ES-I3 (cell line): ENCODE measurements around the gene NSD2.
"Not testable (repeated sequence)": the region's sequence is repeated elsewhere in the genome, so short reads cannot be mapped to it uniquely, and the experiment has no call there.

Experiments used
- H3K36me3 ChIP-seq: 2 replicates; pipeline ENCODE4 v1.6.1; 2013; ENCODE audit warnings: mild to moderate bottlenecking, low read length, control low read depth, moderate library complexity; ENCODE audit not compliant: insufficient read depth
- H3K4me1 ChIP-seq: 2 replicates; pipeline ENCODE4 v1.6.1; 2013; ENCODE audit warnings: mild to moderate bottlenecking, control low read depth, low read length; ENCODE audit not compliant: insufficient read depth
- H3K9ac ChIP-seq: 2 replicates; pipeline ENCODE4 v1.6.1; 2013; ENCODE audit warnings: low read depth, mild to moderate bottlenecking, low read length, moderate library complexity
- H3K9me3 ChIP-seq: 2 replicates; pipeline ENCODE4 v1.6.1; 2013; ENCODE audit warnings: mild to moderate bottlenecking, low read length, moderate library complexity; ENCODE audit not compliant: control insufficient read depth, insufficient read depth

NSD2 gene

DNA sequence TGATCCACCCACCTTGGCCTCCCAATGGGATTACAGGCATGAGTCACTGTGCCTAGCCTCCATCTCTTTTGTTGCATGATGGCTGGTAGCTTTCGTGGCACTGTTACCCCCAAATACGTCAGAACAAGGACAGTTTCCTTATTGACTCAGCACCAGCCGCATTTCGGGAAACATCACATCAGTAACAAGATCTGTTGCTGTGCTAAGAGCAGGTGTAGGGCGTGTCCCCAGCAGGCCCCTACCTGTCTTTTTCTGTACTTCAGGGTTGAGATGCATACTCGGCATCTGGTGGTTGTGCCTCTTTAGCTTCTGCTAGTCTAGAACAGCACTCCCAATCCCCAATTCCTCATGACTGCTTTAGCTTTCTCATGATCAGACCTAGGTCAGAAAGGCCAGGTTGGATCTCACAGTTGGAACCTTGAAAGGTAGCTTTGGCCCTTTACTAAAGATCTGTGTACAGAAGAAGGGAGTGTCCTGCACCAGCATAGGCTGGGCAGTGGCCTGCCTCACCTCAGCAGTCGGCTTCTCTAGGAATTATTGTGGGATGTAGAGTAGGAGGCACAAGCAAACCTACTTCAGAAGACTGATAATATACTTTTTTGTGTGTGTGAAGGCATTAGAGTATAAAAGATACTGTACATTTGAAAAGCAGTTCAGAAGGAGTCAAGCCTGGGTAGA, 36.8 kb downstream of the NSD2 start:
- peaks cover 2% of the 10 kb centered on the region for H3K36me3 ChIP-seq

GRCh38 chr4:1909696-1910095, 38.5 kb downstream of the NSD2 start:
- not testable (repeated sequence) for H3K9ac ChIP-seq, H3K4me1 ChIP-seq, H3K36me3 ChIP-seq, H3K9me3 ChIP-seq

More for the DNA sequence above, 36.8 kb downstream of the NSD2 start:
- H3K9ac ChIP-seq = no peak overlapping the region
- no peaks in the 10 kb centered on the region for H3K4me1 ChIP-seq
- H3K9me3 ChIP-seq = no peaks in the 10 kb centered on the region

- Histone ChIP-seq H3K9me3 (no peaks in the 10 kb centered on the region), H3K9ac (no peak overlapping the region), H3K4me1 (no peaks in the 10 kb centered on the region), H3K36me3 (peaks cover 9% of the 10 kb centered on the region)
Observed at GRCh38 chr4:1910643-1911042, 39.5 kb downstream of the NSD2 start.

GRCh38 chr4:1911316-1911715, 40.1 kb downstream of the NSD2 start:
- peaks cover 14% of the 10 kb centered on the region for H3K36me3 ChIP-seq

GRCh38 chr4:1922821-1923220, 51.6 kb downstream of the NSD2 start:
- Histone ChIP-seq H3K9me3 (no peaks in the 10 kb centered on the region), H3K4me1 (no peaks in the 10 kb centered on the region), H3K9ac (no peak overlapping the region), H3K36me3 (peaks cover 8% of the 10 kb centered on the region)

More at GRCh38 chr4:1911316-1911715, 40.1 kb downstream of the NSD2 start:
- not testable (repeated sequence) for H3K4me1 ChIP-seq, H3K9ac ChIP-seq, H3K9me3 ChIP-seq

DNA sequence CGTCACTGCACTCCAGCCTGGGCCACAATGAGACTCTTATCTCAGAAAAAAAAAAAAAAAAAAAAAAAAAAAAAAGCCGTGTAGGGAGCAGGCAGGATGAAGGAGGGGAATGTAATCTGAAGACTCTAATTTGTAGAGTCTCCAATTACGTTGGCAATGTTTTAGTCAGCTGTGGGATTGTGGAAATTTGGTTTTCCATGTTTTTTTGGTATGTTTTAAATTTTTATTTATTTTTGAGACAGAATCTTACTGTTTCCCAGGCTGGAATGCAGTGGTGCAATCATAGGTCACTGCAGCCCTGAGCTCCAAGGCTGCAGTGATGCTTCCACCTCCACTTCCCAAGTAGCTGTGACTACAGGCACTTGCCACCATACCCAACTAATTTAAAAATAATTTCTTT, 56.5 kb downstream of the NSD2 start:
- Histone ChIP-seq H3K9me3 (no peaks in the 10 kb centered on the region), H3K9ac (no peak overlapping the region), H3K36me3 (peaks cover 5% of the 10 kb centered on the region), H3K4me1 (no peaks in the 10 kb centered on the region)

DNA sequence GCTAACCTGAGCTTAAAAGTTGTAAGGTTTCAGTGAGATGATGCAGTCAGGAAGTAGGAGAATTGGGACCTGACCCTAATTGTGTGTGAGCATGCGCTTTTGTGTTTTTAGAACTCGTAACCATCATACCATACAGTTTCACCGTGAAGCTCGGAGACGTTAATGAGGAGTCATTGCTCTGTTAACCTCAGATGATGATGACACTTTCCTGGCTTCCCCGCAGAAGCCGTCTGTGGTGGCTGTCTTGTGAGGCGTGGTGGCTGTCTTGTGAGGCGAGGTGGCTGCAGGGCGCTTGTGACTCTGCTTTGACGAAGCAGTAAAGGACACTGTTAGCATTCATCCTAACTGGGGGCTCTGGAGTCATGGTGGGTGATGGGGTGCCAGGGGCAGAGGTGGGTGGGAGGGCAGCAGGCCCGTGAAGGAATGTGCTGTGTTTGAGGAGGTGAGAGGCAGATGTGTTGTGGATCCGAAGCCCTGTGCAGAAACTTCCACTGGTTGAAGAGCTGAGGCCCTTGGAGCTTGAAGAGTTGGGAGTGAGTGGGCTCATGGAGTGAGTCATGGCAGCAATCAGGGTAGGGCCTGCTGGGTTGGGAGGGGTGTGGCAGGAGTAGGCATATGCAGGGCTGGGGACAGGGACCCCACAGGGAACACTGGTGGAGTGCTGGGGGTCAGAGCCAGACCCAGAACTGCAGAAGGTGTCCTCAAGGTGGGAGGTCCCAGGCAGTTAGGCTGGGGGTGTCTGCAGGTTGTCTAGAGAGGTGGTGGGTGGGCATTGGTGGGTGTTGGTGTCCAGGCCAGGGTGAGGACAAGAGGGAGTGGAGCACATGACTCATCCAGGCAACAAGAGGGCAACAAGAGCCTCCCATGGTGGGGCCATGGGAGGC, 57.4 kb downstream of the NSD2 start:
- Histone ChIP-seq H3K4me1 (no peaks in the 10 kb centered on the region), H3K9ac (no peak overlapping the region), H3K36me3 (peaks cover 5% of the 10 kb centered on the region), H3K9me3 (no peaks in the 10 kb centered on the region)

DNA sequence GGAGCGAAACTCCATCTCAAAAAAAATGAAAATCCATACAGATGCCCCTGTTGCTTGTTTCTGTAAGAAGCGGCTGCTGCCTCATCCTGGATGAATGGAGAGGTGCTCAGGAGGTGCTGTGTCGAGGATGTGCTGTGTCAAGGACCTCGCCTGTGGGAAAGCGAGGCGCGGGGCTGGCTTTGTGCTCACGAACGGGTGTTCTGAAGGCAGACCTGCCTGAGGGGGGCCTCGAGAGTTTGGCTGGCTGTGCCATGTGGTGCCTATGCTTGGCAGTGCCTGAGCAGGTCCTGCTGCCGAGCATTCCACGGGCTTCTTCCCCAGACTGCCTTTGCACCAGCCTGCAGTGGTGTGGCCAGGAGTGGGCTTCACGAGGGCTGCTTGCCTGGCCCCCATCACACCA, 61.5 kb downstream of the NSD2 start:
- H3K4me1 ChIP-seq = no peaks in the 10 kb centered on the region
- peaks cover 5% of the 10 kb centered on the region for H3K36me3 ChIP-seq
- no peaks in the 10 kb centered on the region for H3K9me3 ChIP-seq
- no peak overlapping the region for H3K9ac ChIP-seq

- H3K9ac ChIP-seq = no peak overlapping the region
- H3K4me1 ChIP-seq = no peaks in the 10 kb centered on the region
- peaks cover 5% of the 10 kb centered on the region for H3K36me3 ChIP-seq
- H3K9me3 ChIP-seq = no peaks in the 10 kb centered on the region
Observed at GRCh38 chr4:1933700-1934099, 62.5 kb downstream of the NSD2 start.

GRCh38 chr4:1937550-1937949, 66.4 kb downstream of the NSD2 start:
- Histone ChIP-seq H3K36me3 (peaks cover 8% of the 10 kb centered on the region), H3K9me3 (no peaks in the 10 kb centered on the region), H3K4me1 (no peaks in the 10 kb centered on the region), H3K9ac (no peak overlapping the region)

DNA sequence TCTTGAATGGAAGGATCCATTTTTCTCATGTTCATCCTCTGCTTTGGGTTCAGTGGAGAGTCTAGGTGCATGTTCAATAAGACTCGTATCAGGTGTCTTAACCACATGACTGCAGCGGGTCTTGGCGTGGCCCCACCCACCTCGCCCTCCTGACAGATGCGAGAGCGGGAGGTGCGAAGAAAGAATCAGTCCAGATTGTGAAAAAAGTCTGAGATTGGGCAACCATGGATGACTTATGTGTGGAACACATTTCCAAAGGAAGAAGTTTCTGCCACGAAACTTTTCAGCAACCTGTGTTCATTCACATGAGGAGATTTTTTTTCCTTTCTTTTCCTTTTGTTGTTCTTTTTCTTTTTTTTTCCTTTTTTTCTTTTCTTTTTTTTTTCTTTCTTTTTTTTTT, 66.8 kb downstream of the NSD2 start:
- Histone ChIP-seq H3K4me1 (no peaks in the 10 kb centered on the region), H3K9me3 (no peaks in the 10 kb centered on the region), H3K36me3 (peaks cover 13% of the 10 kb centered on the region), H3K9ac (no peak overlapping the region)

- no peaks in the 10 kb centered on the region for H3K9me3 ChIP-seq
- no peaks in the 10 kb centered on the region for H3K4me1 ChIP-seq
- peaks cover 20% of the 10 kb centered on the region for H3K36me3 ChIP-seq
- no peak overlapping the region for H3K9ac ChIP-seq
Observed at GRCh38 chr4:1939664-1940509, 68.7 kb downstream of the NSD2 start.

- H3K36me3 ChIP-seq = peaks cover 23% of the 10 kb centered on the region
- H3K9me3 ChIP-seq = no peaks in the 10 kb centered on the region
- H3K4me1 ChIP-seq = no peaks in the 10 kb centered on the region
- H3K9ac ChIP-seq = no peak overlapping the region
Observed at GRCh38 chr4:1940566-1940965, 69.4 kb downstream of the NSD2 start.

- Histone ChIP-seq H3K4me1 (no peaks in the 10 kb centered on the region), H3K9ac (no peak overlapping the region), H3K36me3 (peaks cover 23% of the 10 kb centered on the region), H3K9me3 (no peaks in the 10 kb centered on the region)
Observed at GRCh38 chr4:1943928-1944327, 72.7 kb downstream of the NSD2 start.
